Activated effector memory CD4-positive, alpha-beta T cell treated with anti-CD3 and anti-CD28 coated beads, Interleukin-2, amount 50 U/mL, for 16 hours (primary cell): ENCODE data around the gene APP.

ENCODE experiments used
- DNase-seq: peaks from one replicate; pipeline ENCODE4 v3.0.0-alpha.2; 2020

Gene APP

DNA sequence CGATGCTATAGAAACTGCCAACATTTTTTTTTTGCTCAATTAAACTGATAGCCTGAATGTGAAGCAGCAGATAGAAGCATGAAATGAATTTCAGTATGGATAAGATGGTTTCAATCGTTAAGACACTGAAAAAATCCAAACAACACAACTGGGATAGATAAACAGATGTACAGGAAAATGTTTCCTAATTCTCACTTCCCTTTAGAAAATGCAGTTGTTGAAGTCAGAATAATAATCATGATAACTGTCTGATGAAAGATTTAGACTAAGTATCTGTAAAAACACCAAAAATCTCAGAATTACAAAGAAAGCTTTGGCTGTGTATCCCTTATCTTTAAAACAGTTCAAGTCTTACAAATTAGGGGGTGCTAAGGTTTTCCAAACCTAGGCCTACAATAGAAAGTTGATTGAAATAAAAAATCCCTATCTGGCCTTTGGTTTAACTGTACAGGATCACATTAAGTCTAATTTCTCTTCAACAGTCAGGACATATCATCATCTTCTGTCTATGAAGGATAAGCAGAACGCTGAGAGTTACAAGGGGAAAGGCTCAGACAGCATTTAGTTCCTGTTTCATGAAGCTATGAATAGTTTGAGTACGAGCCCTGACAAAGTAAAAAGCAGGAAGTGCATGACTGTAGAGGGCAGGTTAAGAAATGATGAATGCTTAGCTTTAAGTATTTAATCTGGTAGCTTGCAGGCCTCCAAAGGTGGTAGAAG, 203.2 kb downstream of the APP start:
- DNase-seq, result no peak

GRCh38 chr21:25965951-25966707, 204.4 kb downstream of the APP start:
- no peak for DNase-seq

DNA sequence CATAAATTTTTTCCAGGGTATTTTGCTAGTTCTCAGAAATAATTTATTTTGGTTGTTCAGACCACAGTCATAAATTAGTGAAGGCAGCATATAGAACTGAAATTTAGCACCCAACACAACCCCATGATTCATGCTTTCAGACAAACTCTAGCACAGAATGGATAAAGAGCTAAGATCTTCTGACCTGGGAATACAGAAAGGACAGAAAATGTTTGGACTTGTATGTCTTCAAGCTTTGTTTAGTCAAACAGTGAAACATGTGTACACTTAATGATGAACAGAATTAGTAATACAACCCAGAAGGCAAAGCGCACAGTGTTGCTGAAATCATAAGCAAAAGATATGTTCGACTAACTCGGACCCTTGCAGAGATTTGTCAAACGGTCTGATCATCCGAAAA, 205.6 kb downstream of the APP start:
- no peak for DNase-seq

DNA sequence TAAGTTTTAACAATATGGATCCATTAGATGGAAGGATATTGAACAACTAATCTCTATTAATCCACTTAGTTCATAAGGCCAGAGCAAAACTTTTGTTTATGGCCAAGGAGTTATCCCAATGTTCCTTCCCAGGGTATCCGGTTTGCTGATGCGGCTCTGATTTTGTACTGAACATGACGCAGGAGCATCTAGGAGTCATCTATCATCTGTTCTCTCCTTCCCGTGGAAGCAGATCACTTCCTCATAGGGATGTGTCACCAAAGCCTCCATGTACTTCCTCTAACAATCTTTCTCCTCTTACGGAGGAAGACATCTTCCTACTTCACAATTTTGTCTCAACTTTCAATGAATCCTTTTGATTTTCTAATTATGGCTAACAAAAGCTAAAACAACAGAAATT, 206.6 kb downstream of the APP start:
- DNase-seq, result no peak

DNA sequence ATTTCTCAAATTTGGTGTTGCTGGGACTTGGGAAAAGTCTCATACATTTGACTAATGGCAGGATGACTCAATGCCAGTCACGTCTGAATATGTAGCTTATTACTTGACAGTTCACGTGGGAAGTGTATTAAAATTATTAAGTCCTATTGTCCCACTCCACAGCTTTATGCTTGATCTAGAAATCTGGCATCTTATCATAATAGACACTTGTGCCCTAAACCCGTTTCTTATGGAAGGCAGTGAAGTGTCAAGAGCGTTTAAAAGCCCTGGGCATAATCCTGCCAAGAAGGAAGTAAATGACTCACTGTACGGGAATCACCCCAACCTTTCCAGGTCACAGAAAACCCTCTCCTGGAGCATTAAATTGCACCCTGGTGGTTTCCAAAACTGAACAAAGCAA, 207.4 kb downstream of the APP start:
- no peak for DNase-seq

DNA sequence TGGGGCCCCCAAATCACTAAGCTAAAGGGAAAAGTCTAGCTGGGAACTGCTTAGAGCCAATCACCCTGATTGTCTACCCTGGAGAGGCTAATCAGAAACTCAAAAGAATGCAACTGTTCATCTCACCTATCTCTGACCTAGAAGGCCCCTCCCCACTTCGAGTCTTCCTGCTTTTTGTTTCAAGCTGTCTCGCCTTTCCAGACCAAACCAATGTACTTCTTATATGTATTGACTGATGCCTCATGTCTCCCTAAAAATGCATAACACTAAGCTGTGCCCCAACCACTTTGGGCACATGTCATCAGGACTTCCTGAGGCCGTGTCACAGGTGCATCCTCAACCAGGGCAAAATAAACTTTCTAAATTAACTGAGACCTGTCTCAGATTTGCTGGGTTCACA, 209.5 kb downstream of the APP start:
- no peak for DNase-seq

- DNase-seq, result no peak
Observed at GRCh38 chr21:25960402-25960801, 210.2 kb downstream of the APP start.

DNA sequence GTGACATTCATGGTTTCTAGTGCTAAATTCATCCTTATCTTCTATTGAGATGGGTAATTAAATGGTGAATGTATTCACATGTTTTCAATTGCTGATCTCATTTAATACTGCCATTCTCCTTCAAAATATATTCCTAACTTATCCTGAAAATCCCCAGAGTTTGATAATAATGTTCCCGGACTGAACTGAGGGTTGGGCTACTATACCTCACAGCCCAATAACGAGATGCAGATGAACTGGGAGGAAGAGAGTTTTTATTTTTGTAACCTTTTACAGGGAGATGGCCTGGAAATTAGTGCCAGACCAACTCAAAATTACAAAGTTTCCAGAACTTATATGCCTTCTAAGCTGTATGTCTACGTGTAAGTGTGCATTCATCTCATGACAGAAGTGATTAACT, 210.8 kb downstream of the APP start:
- DNase-seq, result no peak

DNA sequence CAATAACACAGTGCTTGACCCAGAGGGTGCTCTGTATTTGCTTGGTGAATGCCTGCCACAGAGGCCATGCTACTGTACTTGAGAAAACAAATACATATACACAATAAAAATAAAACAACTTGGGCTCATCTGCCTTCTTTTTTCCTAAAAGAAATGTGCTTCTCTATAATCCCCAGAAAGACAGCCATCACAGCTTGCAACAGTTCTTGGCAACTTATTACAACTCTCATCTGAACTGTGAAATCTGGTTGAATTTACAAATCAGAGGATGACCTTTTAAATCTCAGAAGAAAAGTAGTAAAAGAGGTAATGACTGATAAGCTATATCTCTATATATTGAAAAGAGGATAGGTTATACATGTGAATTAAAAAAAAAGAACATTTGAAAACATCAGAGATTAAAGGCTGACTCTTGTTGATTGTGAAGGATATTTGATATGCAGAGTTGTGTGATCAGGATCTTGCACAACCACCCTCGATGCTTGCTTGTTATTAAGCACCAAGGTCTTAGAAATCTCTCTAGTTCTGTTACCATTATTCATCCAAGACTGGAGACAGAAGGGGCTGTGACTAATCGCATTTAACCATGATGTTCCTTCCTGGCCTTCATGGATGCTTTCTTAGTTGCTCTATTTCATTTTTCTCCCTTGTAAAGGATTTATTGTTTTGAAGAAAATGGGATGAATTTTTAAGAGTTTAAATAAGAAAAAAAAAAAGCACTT, 213.4 kb downstream of the APP start:
- DNase-seq, result no peak

DNA sequence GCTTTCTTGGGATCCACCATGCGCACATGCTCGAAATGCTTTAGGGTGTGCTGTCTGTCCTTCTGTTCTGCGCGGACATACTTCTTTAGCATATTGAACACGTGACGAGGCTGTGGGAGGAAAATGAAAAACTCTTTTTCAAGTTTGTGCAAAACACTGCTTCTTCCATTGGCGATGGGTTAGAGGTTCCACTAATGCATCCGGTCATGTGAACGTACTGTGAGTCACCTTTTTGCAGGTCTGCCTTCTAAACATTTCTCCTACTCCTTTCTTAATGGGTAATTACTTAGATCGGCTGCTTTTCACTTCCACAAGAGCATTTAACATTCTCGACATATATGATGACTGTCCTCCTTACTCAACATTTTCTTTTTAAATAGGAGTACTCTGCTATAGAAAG, 214.9 kb downstream of the APP start:
- DNase-seq, result no peak

- no peak for DNase-seq
Observed at GRCh38 chr21:25953659-25954058, 216.9 kb downstream of the APP start.

DNA sequence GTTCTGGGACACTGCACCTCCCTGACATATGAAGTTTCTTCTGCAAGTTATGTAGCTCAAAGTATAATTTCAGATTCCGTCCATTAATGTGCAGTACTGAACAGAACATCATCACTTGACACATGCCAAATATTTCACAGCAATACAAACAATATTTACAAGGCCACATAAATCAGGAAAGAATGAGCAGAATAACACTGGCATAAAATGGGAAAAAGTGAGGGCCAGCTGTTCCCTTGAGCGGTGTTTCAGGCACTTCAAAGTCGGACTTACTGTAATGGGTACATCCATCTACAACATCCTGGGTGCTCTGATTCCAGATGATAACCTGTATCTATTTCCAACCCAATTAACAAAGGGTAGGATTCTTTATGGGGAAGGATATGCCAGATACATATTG, 217.4 kb downstream of the APP start:
- DNase-seq, result no peak

GRCh38 chr21:25952306-25952705, 218.3 kb downstream of the APP start:
- DNase-seq, result no peak

DNA sequence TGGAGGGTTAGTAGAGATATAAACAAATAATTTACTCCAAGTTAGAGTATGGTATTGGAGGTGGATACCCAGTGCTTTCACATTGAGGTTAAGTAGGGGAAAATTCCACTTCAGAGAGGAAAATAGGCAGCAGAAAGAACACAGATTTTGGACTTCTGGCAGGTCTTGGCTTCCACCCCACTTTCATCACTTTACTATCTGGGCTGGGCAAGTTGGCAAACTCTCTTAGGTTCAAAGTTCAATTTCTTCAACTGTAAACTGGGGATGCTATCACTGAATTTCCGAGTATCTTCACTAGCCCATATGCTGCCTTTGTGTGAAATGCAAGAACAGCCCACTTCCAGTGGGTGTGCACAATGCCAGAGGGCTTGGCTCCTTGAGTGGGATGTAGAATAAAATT, 220.9 kb downstream of the APP start:
- no peak for DNase-seq

GRCh38 chr21:25944672-25945213, 225.8 kb downstream of the APP start:
- no peak for DNase-seq

GRCh38 chr21:25944082-25944481, 226.5 kb downstream of the APP start:
- DNase-seq, result no peak

- no peak for DNase-seq
Observed at GRCh38 chr21:25942135-25942534, 228.4 kb downstream of the APP start.

GRCh38 chr21:25939396-25939761, 231.2 kb downstream of the APP start:
- DNase-seq, result no peak

DNA sequence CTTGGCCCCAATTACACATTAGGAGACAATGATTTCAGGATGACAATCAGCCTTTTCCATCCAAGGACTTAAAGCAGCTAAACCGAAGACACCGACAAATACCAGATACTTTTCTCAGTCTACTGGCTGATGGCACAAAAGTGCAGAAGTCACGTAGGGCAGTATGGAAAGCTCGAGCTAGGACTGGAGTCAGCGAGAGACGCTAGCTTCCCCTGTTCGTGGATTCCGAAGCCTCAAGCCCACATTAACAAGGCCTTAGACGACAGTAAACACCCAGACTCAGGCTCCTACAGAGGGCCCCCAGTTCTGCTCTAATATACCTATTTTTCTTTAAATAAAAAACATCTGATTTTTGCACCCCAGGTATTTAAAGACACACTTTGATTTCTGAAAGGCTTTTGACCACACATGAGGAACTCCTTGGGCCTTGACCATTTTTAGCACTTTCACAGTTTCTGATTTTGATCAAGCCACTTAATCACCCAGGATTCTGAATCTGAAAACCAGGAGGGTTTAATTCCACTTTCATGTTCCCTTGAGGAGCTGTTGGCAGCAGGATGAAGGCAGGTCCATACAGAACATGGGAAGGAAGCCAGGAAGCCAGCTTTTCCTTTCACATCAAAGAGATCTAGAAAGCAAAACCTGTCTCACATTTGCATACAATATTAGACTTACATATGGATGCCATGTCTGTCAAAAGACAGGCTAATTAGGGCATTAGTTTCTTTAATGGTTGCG, 231.7 kb downstream of the APP start:
- DNase-seq, result no peak

DNA sequence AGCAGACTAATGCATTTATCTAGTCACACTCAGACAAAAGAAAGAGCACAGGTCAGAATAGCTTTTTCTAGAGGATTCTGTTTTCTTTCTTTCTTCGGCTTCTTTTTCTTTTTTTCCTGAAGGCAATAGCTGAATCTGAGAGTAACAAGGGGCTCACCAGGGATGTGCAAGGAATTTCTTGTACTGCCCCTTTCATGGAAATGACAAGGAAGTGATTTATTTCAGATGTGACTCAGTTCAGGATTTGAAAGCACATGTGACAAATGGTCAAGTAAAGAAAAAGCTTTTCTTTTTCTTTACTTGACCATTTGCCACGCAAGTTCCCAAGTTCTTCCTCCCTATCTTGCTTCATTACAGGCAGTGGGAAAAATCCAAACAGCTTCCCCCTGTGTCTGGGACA, 233.8 kb downstream of the APP start:
- no peak for DNase-seq

GRCh38 chr21:25934771-25935224, 235.8 kb downstream of the APP start:
- DNase-seq, result no peak

- DNase-seq, result no peak
Observed at GRCh38 chr21:25934130-25934529, 236.4 kb downstream of the APP start.

DNA sequence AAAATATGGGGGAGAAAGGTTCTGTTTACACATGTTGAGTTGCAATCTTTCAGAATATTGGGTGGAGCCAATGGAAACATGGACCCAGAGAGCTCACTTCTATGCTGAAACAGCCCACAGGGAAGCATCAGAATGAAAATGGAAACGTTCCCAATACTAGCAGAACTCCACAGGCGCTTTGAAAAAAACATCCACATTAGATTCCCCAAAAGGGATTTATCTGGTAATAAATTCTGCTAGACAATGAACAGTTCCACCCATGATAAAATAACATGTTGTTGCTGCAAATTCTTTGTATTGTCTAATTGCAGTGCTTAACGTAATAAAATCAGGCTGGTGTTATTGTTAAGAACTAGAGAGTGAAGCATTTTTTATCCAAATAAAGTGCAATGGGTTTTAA, 238.8 kb downstream of the APP start:
- DNase-seq, result no peak
